ENCODE measurements around the gene MYL7. TPM values are rescaled to one million over a fixed set of nuclear protein-coding genes. Genes with fewer than 3 reads are reported as not detected.

The MYL7 gene
- total and polyA plus RNA-seq, 9 of the 15 experiments (the other 6 are each of a cell fraction or from before 2014, with no cell fraction given) = not detected

GRCh38 chr7:44176486-44176885 is 35.4 kb upstream of the MYL7 start (continued):
- TF ChIP-seq ZNF449 (CRISPR knock-in tag; IDR thresholded peaks at IDR 0.05) = no peak
- no peak for TF ChIP-seq ZNF77 (CRISPR knock-in tag; IDR thresholded peaks at IDR 0.05)
- no peak for TF ChIP-seq ZNF253 (CRISPR knock-in tag; conservative IDR thresholded peaks at IDR 0.05)
- TF ChIP-seq FOXK2 (conservative IDR thresholded peaks at IDR 0.05 in 1 of 2, IDR thresholded peaks at IDR 0.05 in 1 of 2; ENCODE audit: low read depth in 2 of 2) = no peak
- no peak for TF ChIP-seq ZBTB2 (IDR thresholded peaks at IDR 0.05)
- no peak for TF ChIP-seq ZNF76 (CRISPR knock-in tag; IDR thresholded peaks at IDR 0.05; ENCODE audit: borderline replicate concordance)
- TF ChIP-seq ELF1 (tag; IDR thresholded peaks at IDR 0.05) = no peak
- TF ChIP-seq CGGBP1 (CRISPR knock-in tag; IDR thresholded peaks at IDR 0.05) = no peak

- Histone ChIP-seq H4K20me1 (replicated peaks; ENCODE audit: control insufficient read depth, insufficient read depth, low read length) (no peaks in the 10 kb centered on the region), H3K9ac (ENCODE audit: insufficient read depth in 1 of 2, low read depth in 2 of 2, low read length in 2 of 2) (no peak overlapping the region), H3K4me3 (no peak overlapping the region), H3K79me2 (ENCODE audit: control insufficient read depth, insufficient read depth, low read length) (no peaks in the 10 kb centered on the region), H3K9me1 (ENCODE audit: control insufficient read depth, insufficient read depth, low read length) (no peaks in the 10 kb centered on the region), H3K36me3 (ENCODE audit: control insufficient read depth, insufficient read depth, low read length) (no peaks in the 10 kb centered on the region), H3K4me2 (ENCODE audit: insufficient read depth, low read length) (no peak overlapping the region), H3K9me3 (replicated peaks; ENCODE audit: control insufficient read depth, insufficient read depth, low read depth, low read length) (no peaks in the 10 kb centered on the region), H3K27ac (ENCODE audit: extremely low read depth, low read depth, low read length) (no peak overlapping the region), H2AFZ (ENCODE audit: low read depth, low read length) (no peak overlapping the region), H3K27me3 (ENCODE audit: control insufficient read depth in 2 of 2, insufficient read depth in 2 of 2, low read length in 2 of 2) (peaks cover 29 to 38% of the 10 kb centered on the region in 2 experiments), H3K4me1 (replicated peaks in 1 of 2; ENCODE audit: control insufficient read depth in 2 of 2, insufficient read depth in 2 of 2, low read length in 2 of 2) (no peaks in the 10 kb centered on the region)
- CTCF ChIA-PET (ENCODE audit: low intra/inter-chr PET ratio) = no interaction called here
- POLR2A ChIA-PET = interaction anchor here (0.7 kb wide), 1 partner anchor 58 kb away, joined by 4 read pairs; no protein-coding TSS in a partner anchor
- DNase-seq (ENCODE audit: extremely low read depth in 1 of 4, low spot score in 3 of 4) = no peak
- intact Hi-C loops (cut with micrococcal nuclease) = no loop called here
- no TSS peak for BruUV-seq (replicated peaks)
- FAIRE-seq = no peak
- ATAC-seq = no peak
- in situ Hi-C loops (cut with MboI) = no loop called here
- 0% methylated on average over 3 of the region's 3 CpGs for WGBS (ENCODE audit: insufficient coverage, low coverage, missing lambda C conversion rate)
- TF ChIP-seq CHCHD3 (CRISPR knock-in tag; IDR thresholded peaks at IDR 0.05) (no peak), HMGXB4 (CRISPR knock-in tag; IDR thresholded peaks at IDR 0.05) (no peak), PBX2 (CRISPR knock-in tag; IDR thresholded peaks at IDR 0.05; ENCODE audit: low read depth) (no peak), PBX2 (tag; conservative IDR thresholded peaks at IDR 0.05; ENCODE audit: low read depth) (no peak)
These were observed 34.6 kb upstream of the MYL7 start for GRCh38 chr7:44175730-44176129.
